ENCODE results near the gene ADGRA3.

- TF ChIP-seq CTCF (IDR thresholded peaks at IDR 0.05) (no peak), POLR2A (IDR thresholded peaks at IDR 0.05) (no peak), EP300 (IDR thresholded peaks at IDR 0.05) (no peak), POLR2AphosphoS5 (IDR thresholded peaks at IDR 0.05) (no peak)
These were observed 22.9 kb downstream of the ADGRA3 start for GRCh38 chr4:22492987-22493386.
